ENCODE measurements around the gene GRK7. TPM values are rescaled to one million over a fixed set of nuclear protein-coding genes. Genes with fewer than 3 reads are reported as not detected.

Gene GRK7
- total and polyA plus RNA-seq, 9 of the 15 experiments (the other 6 are each of a cell fraction or from before 2014, with no cell fraction given), result 0.01 to 0.08 (median 0.04) TPM; not detected in 3

DNA sequence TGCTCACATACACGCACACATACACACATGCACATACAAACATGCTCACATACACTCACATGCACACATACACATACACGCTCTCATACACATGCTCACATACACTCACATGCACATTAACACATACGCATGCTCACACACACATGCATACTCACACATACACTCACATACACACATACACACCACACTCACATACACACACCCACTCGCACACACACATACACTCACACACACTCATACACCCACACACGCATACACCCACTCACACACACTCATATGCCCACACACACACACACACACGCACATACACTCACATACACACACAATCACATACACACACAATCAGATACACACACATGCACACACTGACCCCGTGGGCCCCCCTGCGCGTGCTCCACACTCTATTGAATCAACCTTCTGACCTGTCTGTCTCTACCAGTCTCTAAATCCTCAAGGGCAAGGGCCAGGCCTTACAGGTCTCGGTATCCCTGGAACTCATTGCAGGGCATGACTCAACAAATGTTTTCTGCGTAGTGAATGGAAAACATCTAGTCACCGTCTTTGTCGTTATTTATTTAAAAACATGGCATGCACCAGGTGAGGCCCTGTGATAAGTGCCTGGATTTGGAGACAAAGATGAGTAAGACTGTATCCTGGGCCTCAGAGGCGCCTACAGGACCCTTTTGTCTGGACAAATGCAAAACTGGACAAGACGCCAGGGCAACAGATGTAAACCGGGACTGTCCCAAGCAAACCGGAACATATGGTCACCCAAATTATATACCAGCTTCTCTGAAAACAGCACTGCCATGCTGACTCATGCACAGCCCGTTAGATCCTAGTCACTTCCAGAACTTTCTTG, 41.8 kb downstream of the GRK7 start (continued):
- no peak for TF ChIP-seq RFX7 (CRISPR knock-in tag; IDR thresholded peaks at IDR 0.05)
- peak; percentile 91 for TF ChIP-seq TOE1 (IDR thresholded peaks at IDR 0.05; ENCODE audit: borderline replicate concordance)
- TF ChIP-seq TOE1 (CRISPR knock-in tag; IDR thresholded peaks at IDR 0.05; ENCODE audit: borderline replicate concordance, low read depth), result no peak
- TF ChIP-seq ZNF277 (CRISPR knock-in tag; IDR thresholded peaks at IDR 0.05; ENCODE audit: borderline replicate concordance), result no peak
- peak; percentile 92 for TF ChIP-seq JUND (IDR thresholded peaks at IDR 0.05; ENCODE audit: borderline replicate concordance, low read depth, low read length)
- peak; percentile 92; the same call in 2 of the 3 replicates for TF ChIP-seq JUND (tag; IDR thresholded peaks at IDR 0.05; ENCODE audit: borderline replicate concordance, low read depth, low read length)
- TF ChIP-seq RNF2 (IDR thresholded peaks at IDR 0.05), result peak; percentile 63; the same call in 1 of the 2 replicates
- TF ChIP-seq NFYB (IDR thresholded peaks at IDR 0.05; ENCODE audit: extremely low read depth, insufficient read length), result no peak
- no peak for TF ChIP-seq SIN3A (IDR thresholded peaks at IDR 0.05; ENCODE audit: borderline replicate concordance in 2 of 2, control insufficient read depth in 1 of 2, low read depth in 2 of 2, low read length in 2 of 2)
- peak; percentile 64 for TF ChIP-seq VEZF1 (CRISPR knock-in tag; IDR thresholded peaks at IDR 0.05)
- TF ChIP-seq HDAC2 (IDR thresholded peaks at IDR 0.05), result peak; percentile 95
- TF ChIP-seq, protein P1, sequence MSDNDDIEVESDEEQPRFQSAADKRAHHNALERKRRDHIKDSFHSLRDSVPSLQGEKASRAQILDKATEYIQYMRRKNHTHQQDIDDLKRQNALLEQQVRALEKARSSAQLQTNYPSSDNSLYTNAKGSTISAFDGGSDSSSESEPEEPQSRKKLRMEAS (CRISPR knock-in tag; IDR thresholded peaks at IDR 0.05), result peak; percentile 96
- no peak for TF ChIP-seq GTF2B (IDR thresholded peaks at IDR 0.05; ENCODE audit: extremely low read depth, insufficient read length)
- no peak for TF ChIP-seq ZFPM2 (CRISPR knock-in tag; IDR thresholded peaks at IDR 0.05)
- no peak for TF ChIP-seq HNRNPUL1 (IDR thresholded peaks at IDR 0.05; ENCODE audit: low read length)
- TF ChIP-seq MAFK (IDR thresholded peaks at IDR 0.05; ENCODE audit: low read length), result peak; percentile 88
- peak; percentile 86; the same call in 1 of the 2 replicates for TF ChIP-seq OTX1 (CRISPR knock-in tag; IDR thresholded peaks at IDR 0.05)
- TF ChIP-seq BHLHE40 (IDR thresholded peaks at IDR 0.05; ENCODE audit: low read length), result peak; percentile 76
- TF ChIP-seq ZNF668 (CRISPR knock-in tag; IDR thresholded peaks at IDR 0.05), result no peak
- TF ChIP-seq MTA1 (IDR thresholded peaks at IDR 0.05; ENCODE audit: borderline replicate concordance), result peak; percentile 74; the same call in 1 of the 2 replicates
- TF ChIP-seq PPARD (CRISPR knock-in tag; IDR thresholded peaks at IDR 0.05), result no peak
- peak; percentile 92 for TF ChIP-seq HBP1 (CRISPR knock-in tag; IDR thresholded peaks at IDR 0.05)

All from K562 (cell line).